ENCODE measurements around the gene NGEF.

DNA sequence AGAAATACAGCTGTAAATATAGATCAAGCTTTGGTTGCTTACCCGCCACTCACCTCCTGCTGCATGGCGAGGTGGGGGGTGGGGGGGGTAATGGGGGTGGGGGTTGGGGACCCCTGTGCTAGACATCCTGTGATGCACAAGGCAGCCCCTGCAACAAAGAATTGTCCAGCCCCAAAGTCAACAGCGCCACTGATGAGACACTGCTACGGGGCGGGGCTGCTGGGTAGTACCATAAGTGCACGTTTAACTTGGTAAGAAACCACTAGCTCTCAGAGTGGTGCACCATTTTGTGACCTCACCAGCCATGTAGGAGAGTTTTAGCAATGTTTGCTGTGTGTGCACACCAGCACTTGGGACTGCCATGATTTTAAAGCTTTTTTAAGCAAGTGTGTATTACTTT is 102.7 kb downstream of the NGEF start:
- TF ChIP-seq, protein P1, sequence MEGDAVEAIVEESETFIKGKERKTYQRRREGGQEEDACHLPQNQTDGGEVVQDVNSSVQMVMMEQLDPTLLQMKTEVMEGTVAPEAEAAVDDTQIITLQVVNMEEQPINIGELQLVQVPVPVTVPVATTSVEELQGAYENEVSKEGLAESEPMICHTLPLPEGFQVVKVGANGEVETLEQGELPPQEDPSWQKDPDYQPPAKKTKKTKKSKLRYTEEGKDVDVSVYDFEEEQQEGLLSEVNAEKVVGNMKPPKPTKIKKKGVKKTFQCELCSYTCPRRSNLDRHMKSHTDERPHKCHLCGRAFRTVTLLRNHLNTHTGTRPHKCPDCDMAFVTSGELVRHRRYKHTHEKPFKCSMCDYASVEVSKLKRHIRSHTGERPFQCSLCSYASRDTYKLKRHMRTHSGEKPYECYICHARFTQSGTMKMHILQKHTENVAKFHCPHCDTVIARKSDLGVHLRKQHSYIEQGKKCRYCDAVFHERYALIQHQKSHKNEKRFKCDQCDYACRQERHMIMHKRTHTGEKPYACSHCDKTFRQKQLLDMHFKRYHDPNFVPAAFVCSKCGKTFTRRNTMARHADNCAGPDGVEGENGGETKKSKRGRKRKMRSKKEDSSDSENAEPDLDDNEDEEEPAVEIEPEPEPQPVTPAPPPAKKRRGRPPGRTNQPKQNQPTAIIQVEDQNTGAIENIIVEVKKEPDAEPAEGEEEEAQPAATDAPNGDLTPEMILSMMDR (IDR thresholded peaks at IDR 0.05), result no peak
- no peak for TF ChIP-seq POLR2AphosphoS5 (IDR thresholded peaks at IDR 0.05)
- TF ChIP-seq POLR2A (IDR thresholded peaks at IDR 0.05), result no peak
